Kidney epithelial cell (primary cell): ENCODE data around the gene DSC2. TPM values are rescaled to one million over a fixed set of nuclear protein-coding genes. Genes with fewer than 3 reads are reported as not detected.

Experiments used
- DNase-seq: peaks from one replicate; pipeline ENCODE4 v3.0.0-alpha.2; 2010; ENCODE audit warnings: low read depth
- H3K27me3 ChIP-seq: 2 replicates; pipeline ENCODE4 v1.6.0; 2011; ENCODE audit warnings: low read length; ENCODE audit not compliant: control insufficient read depth, insufficient read depth
- H3K36me3 ChIP-seq: 2 replicates; pipeline ENCODE4 v1.5.1; 2011; ENCODE audit warnings: low read length; ENCODE audit not compliant: control insufficient read depth, insufficient read depth
- H3K4me3 ChIP-seq: 2 replicates; pipeline ENCODE4 v1.5.1; 2011; ENCODE audit warnings: low read depth, mild to moderate bottlenecking, control low read depth, low read length
- total RNA-seq: library from RNA; depleted of rRNA; stranded (reverse); fragments of >200 nt; gene quantifications from 2 replicates; pipeline ENCODE4 v1.2.3, GENCODE V29; 2015
- TF ChIP-seq, protein P1 (sequence below): IDR thresholded peaks from 2 replicates; pipeline ENCODE4 v1.5.1; 2011; ENCODE audit warnings: mild to moderate bottlenecking, moderate library complexity, low read length, control low read depth, inconsistent platforms; ENCODE audit not compliant: insufficient read depth, poor library complexity, severe bottlenecking

Gene DSC2
- total RNA-seq, 1 donor from 2014 or later: 31.8 TPM

DNA sequence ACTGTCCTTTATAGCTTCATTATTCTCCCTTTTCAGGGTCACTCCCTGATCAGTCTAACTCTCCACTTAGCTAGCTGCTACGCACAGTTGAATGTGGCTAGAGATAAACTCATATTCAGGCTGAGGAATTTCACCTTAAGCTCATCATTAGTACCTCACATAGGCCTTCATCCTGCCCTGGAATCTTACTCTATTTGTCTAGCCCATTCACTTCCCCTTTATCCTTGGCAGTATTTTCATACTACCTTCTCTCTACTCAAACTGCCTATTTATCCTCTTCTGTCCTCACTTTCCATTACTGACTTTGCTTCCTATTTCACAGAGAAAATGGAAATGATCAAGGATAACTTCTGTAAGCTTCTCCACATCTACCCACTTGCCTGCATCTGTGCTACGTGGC is 10.6 kb upstream of the DSC2 start:
- Histone ChIP-seq H3K27me3 (no peaks in the 10 kb centered on the region), H3K36me3 (no peaks in the 10 kb centered on the region), H3K4me3 (no peak overlapping the region)
- DNase-seq: no peak
- TF ChIP-seq, protein P1, sequence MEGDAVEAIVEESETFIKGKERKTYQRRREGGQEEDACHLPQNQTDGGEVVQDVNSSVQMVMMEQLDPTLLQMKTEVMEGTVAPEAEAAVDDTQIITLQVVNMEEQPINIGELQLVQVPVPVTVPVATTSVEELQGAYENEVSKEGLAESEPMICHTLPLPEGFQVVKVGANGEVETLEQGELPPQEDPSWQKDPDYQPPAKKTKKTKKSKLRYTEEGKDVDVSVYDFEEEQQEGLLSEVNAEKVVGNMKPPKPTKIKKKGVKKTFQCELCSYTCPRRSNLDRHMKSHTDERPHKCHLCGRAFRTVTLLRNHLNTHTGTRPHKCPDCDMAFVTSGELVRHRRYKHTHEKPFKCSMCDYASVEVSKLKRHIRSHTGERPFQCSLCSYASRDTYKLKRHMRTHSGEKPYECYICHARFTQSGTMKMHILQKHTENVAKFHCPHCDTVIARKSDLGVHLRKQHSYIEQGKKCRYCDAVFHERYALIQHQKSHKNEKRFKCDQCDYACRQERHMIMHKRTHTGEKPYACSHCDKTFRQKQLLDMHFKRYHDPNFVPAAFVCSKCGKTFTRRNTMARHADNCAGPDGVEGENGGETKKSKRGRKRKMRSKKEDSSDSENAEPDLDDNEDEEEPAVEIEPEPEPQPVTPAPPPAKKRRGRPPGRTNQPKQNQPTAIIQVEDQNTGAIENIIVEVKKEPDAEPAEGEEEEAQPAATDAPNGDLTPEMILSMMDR: no peak

DNA sequence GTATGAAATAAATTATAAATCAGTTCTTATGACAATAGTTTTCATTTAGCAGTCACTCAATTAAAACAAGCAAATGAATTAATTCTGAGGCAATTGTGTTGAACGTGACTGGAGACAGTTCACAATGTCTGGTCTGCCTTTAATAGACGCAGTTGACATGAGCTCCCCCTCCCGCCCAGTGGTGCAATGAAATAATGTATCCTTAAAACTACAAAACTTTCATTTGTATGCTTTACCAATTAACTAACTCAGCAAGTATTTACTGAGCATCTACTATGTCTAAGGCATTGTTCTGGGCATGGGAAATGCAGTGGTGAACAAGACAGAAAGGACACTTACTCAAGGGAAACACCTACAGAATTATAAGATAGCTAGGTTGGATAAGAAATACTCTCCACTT is 3.5 kb upstream of the DSC2 start:
- Histone ChIP-seq H3K36me3 (no peaks in the 10 kb centered on the region), H3K27me3 (no peaks in the 10 kb centered on the region), H3K4me3 (no peak overlapping the region)
- DNase-seq: no peak
- TF ChIP-seq, protein P1: no peak

DNA sequence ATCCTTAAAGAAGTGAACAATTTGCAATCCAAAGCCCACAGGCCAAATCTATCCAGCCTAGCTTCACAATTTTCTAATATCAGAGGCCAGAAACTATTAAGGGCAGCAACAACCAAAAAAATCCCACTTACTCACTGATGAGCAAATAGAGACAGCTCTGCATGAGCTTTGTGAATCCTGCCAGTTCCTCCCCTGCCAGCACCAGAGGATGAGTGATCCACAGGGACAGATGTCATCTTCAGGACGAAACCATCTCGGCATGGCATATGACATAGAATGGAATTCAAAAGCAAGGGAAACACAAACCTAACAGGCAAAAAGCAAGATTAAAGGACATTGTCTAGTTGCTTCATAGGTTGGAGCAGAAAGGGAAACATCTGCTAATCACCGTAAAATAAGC is 2.2 kb upstream of the DSC2 start:
- TF ChIP-seq, protein P1: no peak
- Histone ChIP-seq H3K36me3 (no peaks in the 10 kb centered on the region), H3K27me3 (no peaks in the 10 kb centered on the region), H3K4me3 (no peak overlapping the region)
- no peak for DNase-seq

DNA sequence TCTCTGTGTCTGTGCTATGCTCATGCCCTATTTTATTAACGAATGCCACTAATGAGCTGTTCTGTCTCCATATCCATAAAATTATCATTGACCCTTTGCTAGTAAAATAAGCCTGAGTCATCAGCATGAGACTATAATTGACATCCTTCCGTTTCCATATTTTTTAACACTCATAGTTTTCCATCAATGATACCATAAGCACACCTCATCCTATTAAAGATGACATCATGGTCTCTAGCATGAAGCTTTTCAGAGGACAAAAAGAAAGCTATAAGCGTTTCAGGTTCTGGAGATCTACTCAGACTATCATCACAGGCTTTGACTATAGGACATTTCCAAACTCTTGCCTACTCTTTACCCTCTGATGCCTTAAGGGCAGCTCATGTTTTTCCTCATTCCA is 1.2 kb upstream of the DSC2 start:
- H3K4me3 ChIP-seq: no peak overlapping the region
- H3K36me3 ChIP-seq: no peaks in the 10 kb centered on the region
- no peaks in the 10 kb centered on the region for H3K27me3 ChIP-seq
- TF ChIP-seq, protein P1: no peak
- no peak for DNase-seq

DNA sequence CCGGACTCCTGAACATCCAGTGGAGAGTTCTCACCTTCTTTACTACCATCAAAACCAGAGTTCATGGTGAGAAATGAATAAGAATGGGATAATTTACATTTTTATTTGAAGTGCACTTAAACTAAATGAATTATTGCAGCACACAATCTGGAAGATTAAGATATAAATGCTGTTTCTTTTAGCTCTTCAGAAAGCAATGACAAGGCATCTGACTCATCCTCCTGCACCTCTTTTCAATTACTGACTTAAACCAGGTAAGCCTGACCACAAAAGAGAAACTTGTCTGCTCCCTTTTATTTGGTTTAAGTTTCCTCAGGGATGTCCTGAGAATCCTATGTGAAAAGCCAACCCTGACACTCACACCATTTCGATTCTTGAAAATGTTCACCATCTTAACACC is 720 bp upstream of the DSC2 start:
- H3K4me3 ChIP-seq: no peak overlapping the region
- TF ChIP-seq, protein P1: no peak
- H3K36me3 ChIP-seq: no peaks in the 10 kb centered on the region
- DNase-seq: no peak
- no peaks in the 10 kb centered on the region for H3K27me3 ChIP-seq

DNA sequence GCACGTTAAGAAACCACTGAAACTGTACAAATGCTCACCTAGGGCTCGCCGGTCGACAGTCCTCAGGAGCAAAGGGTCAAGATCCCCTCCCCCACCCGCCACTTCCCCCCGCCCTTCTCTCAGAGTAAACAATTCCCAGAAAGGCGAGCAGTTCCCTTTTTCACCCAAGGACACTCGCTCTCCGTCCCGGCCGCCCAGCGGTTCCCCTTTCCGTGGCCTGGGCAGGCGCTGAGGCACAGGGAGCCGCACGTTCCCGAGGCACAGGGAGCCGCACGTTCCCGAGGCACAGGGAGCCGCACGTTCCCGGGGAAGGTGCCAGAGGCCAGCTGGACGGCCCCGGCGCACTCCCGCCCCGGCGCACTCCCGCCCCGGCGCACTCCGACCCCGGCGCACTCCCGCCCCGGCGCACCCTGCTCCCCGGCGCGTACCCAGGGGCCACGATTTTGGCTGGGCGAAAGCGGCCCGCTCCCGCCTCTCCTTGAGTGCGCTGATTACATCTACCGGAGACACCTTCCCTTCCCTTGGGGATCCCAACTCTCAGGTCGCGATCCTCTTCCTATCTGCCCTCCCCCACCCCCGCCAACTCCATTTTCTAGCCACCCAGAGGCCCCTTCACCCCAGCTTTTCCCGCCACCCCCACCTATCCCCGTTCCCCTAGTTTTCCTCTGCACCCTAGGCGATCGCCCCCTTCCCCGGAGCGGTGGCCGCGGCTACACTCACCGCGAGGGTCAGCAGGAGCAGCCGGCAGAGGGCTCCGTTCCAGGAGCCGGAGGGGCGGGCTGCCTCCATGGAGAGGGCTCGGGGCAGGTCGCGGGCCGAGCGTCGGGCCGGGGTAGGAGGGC is 817 bp downstream of the DSC2 start:
- TF ChIP-seq, protein P1: peak; percentile 46
- Histone ChIP-seq H3K4me3 (peak overlapping the region; percentile 88), H3K27me3 (no peaks in the 10 kb centered on the region), H3K36me3 (no peaks in the 10 kb centered on the region)
- no peak for DNase-seq
